K562 (cell line): ENCODE results near the gene TNFSF15.

Experiments
- CTCF ChIP-seq, 3 experiments: IDR thresholded peaks in 2 of 3; conservative IDR thresholded peaks in 1 of 3; 2 replicates each; pipeline ENCODE4 v1.5.1; 2011 to 2012; ENCODE audit warnings: low read length in 3 of 3, mild to moderate bottlenecking in 3 of 3, control low read depth in 2 of 3, improper control_type of control experiment in 1 of 3, inconsistent platforms in 1 of 3, low read depth in 1 of 3, mixed read lengths in 1 of 3, moderate library complexity in 1 of 3; ENCODE audit not compliant: insufficient read depth in 2 of 3
- KDM1A ChIP-seq, 2 experiments: fragments of 450-650 bp; IDR thresholded peaks; 2 replicates each; pipeline ENCODE4 v1.6.1; 2016; ENCODE audit warnings: mild to moderate bottlenecking in 2 of 2
- PBX2 ChIP-seq, 2 experiments: IDR thresholded peaks in 1 of 2; conservative IDR thresholded peaks in 1 of 2; 2 replicates each; pipeline ENCODE4 v1.6.1; 2016; ENCODE audit warnings: low read depth in 2 of 2, mild to moderate bottlenecking in 1 of 2, missing compliant biosample characterization in 1 of 2, missing genetic modification characterization in 1 of 2, moderate library complexity in 1 of 2
- SOX6 ChIP-seq: fragments of 450-650 bp; IDR thresholded peaks from 2 replicates; pipeline ENCODE4 v1.6.1; 2014; ENCODE audit warnings: mild to moderate bottlenecking
- ZC3H4 ChIP-seq: sonication (generic); formaldehyde crosslinking; IDR thresholded peaks from 2 replicates; pipeline ENCODE4 v1.9.0; 2021; ENCODE audit warnings: missing genetic modification reagents, borderline replicate concordance
- ZNF212 ChIP-seq: fragments of 450-650 bp; formaldehyde crosslinking; IDR thresholded peaks from 2 replicates; pipeline ENCODE4 v1.4.0; 2020; ENCODE audit warnings: mild to moderate bottlenecking
- TF ChIP-seq, protein P1 (sequence below), 2 experiments: fragments of 200-800 bp in 1 of 2; sonication (Bioruptor generic) in 1 of 2; sonication (generic) in 1 of 2; formaldehyde crosslinking in 1 of 2; IDR thresholded peaks in 1 of 2; conservative IDR thresholded peaks in 1 of 2; 2 replicates each; pipeline versions ENCODE4 v1.5.0 to v1.6.1; 2016 to 2020; ENCODE audit warnings: missing compliant biosample characterization in 1 of 2, missing genetic modification characterization in 1 of 2, missing genetic modification reagents in 1 of 2
- TF ChIP-seq, protein P2 (sequence below), 2 experiments: fragments of 450-650 bp; formaldehyde crosslinking in 1 of 2; IDR thresholded peaks; 2 replicates each; pipeline versions ENCODE4 v1.4.0 to v1.6.1; 2014 to 2020; ENCODE audit warnings: mild to moderate bottlenecking in 2 of 2, borderline replicate concordance in 1 of 2, low read depth in 1 of 2
- TF ChIP-seq, protein P3 (sequence below): fragments of 250-450 bp; sonication (Bioruptor Pico); IDR thresholded peaks from 2 replicates; pipeline ENCODE4 v1.5.0; 2022; ENCODE audit warnings: mild to moderate bottlenecking

DNA sequence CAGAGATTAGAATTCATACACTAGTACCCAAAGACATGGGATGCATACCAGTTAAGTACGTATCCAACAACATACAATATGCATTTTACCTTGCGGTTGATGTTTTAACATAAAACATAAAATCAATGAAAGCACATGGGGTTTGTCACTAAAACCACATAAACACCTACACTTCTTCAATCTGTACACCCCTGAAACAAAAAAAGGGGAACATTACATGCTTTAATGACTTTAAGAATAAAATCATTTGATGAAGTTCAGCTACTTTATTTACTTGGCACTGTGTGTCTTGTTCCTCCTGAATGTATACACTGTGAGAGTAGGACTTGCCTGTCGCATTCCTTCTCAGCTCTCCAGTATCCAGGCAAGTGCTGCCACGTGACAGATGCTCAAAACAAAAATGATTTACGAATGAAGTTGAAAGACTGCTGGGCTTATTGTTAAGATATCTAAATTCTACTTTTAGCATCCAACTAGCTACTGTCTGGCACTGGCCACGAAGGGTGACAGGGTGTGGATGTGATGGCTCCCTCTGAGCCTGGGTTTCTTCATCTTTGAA, 21.0 kb downstream of the TNFSF15 start:
- TF ChIP-seq, protein P1, sequence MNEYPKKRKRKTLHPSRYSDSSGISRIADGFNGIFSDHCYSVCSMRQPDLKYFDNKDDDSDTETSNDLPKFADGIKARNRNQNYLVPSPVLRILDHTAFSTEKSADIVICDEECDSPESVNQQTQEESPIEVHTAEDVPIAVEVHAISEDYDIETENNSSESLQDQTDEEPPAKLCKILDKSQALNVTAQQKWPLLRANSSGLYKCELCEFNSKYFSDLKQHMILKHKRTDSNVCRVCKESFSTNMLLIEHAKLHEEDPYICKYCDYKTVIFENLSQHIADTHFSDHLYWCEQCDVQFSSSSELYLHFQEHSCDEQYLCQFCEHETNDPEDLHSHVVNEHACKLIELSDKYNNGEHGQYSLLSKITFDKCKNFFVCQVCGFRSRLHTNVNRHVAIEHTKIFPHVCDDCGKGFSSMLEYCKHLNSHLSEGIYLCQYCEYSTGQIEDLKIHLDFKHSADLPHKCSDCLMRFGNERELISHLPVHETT (CRISPR knock-in tag; conservative IDR thresholded peaks at IDR 0.05 in 1 of 2, IDR thresholded peaks at IDR 0.05 in 1 of 2) = no peak
- TF ChIP-seq CTCF (IDR thresholded peaks at IDR 0.05 in 2 of 3, conservative IDR thresholded peaks at IDR 0.05 in 1 of 3; ENCODE audit: insufficient read depth in 2 of 3, low read depth in 1 of 3, low read length in 3 of 3) (no peak), ZNF212 (CRISPR knock-in tag) (no peak), KDM1A (IDR thresholded peaks at IDR 0.05) (no peak), ZC3H4 (no peak), PBX2 (CRISPR knock-in tag; IDR thresholded peaks at IDR 0.05; ENCODE audit: low read depth) (no peak), PBX2 (tag; conservative IDR thresholded peaks at IDR 0.05; ENCODE audit: low read depth) (no peak), SOX6 (no peak)
- TF ChIP-seq, protein P2, sequence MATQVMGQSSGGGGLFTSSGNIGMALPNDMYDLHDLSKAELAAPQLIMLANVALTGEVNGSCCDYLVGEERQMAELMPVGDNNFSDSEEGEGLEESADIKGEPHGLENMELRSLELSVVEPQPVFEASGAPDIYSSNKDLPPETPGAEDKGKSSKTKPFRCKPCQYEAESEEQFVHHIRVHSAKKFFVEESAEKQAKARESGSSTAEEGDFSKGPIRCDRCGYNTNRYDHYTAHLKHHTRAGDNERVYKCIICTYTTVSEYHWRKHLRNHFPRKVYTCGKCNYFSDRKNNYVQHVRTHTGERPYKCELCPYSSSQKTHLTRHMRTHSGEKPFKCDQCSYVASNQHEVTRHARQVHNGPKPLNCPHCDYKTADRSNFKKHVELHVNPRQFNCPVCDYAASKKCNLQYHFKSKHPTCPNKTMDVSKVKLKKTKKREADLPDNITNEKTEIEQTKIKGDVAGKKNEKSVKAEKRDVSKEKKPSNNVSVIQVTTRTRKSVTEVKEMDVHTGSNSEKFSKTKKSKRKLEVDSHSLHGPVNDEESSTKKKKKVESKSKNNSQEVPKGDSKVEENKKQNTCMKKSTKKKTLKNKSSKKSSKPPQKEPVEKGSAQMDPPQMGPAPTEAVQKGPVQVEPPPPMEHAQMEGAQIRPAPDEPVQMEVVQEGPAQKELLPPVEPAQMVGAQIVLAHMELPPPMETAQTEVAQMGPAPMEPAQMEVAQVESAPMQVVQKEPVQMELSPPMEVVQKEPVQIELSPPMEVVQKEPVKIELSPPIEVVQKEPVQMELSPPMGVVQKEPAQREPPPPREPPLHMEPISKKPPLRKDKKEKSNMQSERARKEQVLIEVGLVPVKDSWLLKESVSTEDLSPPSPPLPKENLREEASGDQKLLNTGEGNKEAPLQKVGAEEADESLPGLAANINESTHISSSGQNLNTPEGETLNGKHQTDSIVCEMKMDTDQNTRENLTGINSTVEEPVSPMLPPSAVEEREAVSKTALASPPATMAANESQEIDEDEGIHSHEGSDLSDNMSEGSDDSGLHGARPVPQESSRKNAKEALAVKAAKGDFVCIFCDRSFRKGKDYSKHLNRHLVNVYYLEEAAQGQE (IDR thresholded peaks at IDR 0.05; ENCODE audit: borderline replicate concordance) = no peak
- TF ChIP-seq, protein P2 (CRISPR knock-in tag; IDR thresholded peaks at IDR 0.05; ENCODE audit: low read depth) = no peak
- TF ChIP-seq, protein P3, sequence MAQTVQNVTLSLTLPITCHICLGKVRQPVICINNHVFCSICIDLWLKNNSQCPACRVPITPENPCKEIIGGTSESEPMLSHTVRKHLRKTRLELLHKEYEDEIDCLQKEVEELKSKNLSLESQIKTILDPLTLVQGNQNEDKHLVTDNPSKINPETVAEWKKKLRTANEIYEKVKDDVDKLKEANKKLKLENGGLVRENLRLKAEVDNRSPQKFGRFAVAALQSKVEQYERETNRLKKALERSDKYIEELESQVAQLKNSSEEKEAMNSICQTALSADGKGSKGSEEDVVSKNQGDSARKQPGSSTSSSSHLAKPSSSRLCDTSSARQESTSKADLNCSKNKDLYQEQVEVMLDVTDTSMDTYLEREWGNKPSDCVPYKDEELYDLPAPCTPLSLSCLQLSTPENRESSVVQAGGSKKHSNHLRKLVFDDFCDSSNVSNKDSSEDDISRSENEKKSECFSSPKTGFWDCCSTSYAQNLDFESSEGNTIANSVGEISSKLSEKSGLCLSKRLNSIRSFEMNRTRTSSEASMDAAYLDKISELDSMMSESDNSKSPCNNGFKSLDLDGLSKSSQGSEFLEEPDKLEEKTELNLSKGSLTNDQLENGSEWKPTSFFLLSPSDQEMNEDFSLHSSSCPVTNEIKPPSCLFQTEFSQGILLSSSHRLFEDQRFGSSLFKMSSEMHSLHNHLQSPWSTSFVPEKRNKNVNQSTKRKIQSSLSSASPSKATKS (CRISPR knock-in tag) = no peak
